GM19452 (cell line): ENCODE data around the gene TACC2.
"Not testable (repeated sequence)": the region's sequence is repeated elsewhere in the genome, so short reads cannot be mapped to it uniquely, and the experiment has no call there.

Experiments
- ATAC-seq: cut with Tn5 transposase; IDR thresholded peaks from one replicate; pipeline ENCODE4 v1.9.1; 2021; ENCODE audit not compliant: unreplicated experiment

The TACC2 gene

DNA sequence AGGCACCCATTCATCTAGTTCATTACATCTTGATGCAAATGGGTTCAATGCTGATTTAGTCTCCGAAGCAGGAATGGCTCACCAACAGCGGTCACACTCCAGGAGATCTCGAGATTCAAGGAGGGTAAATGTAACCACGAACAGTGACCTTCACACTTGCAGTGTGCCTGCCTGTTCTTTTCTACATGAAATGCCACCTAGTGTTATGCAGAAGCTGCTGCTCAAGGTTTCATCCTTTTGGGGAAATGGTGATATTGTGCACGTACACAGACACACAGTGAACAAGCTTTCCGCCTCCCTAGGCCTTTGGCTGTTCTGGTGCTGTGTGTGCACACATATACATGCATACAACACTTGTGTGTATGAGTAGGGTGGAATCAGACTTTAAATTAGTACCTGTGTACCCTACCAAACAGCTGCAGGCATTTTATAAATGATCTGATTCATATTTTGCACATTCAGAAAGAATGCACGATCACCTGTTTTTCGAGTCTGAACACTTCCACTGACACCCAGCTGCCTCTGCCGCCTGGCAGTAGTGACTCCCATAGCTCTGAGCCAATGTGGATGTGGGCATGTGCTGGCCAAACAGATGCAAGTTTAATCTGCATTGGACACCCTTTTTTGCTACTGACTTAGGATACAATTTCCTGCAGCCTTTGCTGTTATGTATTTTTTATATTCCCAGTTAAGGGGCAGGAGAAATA, 100.5 kb downstream of the TACC2 start:
- no peak for ATAC-seq

DNA sequence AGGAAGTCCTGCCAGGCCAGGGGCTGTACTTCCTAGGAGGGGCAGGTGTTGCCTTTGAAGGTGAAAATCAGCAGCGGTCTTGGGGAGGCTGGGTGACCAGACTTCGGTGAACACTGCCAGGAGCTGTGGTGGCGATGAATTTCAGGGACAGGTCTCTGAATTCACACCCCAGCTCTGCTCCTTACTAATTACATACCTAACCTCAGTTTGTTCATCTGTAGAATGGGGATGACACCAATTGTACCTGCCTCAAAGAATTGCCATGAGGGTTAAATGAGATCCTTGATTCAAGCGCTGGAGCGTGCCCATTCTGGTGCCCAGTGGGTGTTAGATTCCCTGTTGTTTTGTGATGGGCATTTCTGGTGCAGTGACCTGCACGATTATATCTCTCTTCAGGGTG, 102.8 kb downstream of the TACC2 start:
- no peak for ATAC-seq

DNA sequence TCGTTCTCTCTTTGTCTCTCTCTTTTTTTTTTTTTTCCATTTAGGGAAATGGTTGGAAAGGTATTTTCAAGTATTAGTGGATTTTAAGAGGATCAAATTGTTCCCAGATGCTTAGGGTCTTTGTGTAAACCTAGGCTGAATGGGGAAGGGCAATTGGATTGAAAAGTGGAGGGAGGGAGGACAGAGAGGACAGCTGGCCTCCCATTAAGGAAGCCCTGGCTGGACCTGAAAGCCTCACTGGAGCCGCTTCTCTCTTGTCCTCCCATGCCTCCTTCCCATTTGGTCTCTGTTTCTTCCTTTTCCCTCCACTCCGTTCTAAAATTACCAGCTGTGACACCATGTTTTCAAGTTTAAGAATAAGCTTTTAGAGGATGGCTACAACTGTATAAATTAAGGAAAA, 104.1 kb downstream of the TACC2 start:
- ATAC-seq, result no peak

DNA sequence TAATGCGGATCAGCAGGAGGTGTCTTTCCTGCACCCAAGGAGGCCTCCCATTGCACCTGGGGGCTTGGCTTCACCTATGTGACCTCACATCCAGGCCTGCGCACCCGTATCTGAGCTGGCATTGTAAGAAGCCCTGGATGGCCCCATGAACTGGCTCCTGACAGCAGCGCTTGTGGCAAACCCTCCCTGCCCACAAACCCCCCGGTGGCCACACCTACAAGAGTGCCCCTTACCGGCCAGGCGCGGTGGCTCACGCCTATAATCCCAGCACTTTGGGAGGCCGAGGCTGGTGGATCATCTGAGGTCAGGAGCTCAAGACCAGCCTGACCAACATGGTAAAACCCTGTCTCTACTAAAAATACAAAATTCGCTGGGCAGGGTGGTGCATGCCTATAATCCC, 107.2 kb downstream of the TACC2 start:
- ATAC-seq, result not testable (repeated sequence)

DNA sequence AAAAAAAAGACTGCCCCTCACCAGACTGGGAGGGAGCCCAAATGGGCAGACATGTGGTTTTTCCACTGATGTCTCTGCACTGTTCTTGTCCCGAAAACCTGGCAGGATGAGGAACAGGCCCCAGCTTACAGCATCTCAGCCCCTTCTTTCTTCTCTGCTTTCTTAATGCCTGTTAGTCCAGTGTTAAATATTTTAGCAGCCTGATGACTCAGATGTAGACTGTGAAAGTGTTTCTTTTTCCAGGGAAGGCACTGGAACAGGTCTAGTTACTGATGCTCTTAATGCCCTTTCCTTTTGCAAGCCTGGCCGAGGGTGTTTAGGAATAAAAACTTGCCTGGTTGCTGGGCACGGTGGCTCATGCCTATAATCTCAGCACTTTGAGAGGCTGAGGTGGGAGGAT, 107.7 kb downstream of the TACC2 start:
- no peak for ATAC-seq

DNA sequence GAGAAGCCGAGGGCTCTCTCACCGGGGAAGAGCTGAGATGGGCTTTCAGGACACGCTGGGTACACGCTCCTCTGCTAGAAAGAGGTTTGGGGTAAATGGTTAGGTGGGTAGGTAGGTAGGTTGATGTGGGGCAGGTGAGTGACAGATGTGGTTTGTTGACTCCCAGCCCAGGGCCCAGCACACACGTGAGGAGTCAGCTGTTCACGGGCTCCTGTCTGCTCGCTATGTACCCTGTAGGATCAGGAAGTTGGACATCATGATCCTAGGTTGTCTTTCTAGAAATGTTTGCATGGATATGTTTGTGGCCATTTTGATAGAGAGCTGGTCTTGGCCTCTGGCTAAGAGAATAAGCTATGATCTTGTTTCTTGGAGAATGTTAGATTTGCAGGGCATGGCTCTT, 109.0 kb downstream of the TACC2 start:
- ATAC-seq, result no peak

DNA sequence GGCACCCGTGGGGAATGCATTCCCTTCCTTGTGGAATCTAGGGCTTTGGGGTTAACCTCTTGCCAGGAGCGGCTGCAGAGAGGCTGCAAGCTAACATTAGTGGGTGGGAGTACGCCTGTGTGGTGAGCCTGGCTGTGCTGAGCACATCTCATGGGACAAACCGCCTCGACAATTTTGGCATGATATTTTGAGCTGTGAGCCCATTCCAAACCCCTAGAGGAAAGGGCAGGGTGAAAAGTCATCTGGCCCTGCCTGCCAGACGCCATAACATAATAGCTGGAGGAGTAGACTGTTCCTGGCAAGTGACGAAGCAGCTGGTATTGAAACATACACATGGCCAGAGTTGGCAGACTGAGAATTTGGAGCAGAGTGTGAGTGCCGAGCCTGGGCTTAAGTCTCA, 110.0 kb downstream of the TACC2 start:
- no peak for ATAC-seq

DNA sequence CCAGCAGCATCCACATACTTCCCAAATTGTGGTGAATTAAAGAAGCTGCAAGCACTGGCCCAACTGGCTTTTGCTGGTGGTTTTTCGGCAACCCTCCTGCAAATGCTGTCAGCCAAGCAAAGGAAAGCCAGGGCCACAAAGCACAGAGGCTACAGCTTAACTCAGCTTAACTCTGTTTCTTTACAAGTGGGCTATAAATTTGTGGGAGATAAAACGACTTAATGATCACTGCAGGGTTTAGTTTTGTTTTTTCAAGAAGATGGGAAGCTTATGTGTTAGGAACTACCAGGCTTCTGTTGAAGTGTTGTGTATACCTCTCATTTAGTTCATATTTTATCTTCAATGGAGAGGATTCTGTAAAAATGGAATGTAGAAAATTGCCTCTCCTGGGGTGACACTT, 110.6 kb downstream of the TACC2 start:
- no peak for ATAC-seq

DNA sequence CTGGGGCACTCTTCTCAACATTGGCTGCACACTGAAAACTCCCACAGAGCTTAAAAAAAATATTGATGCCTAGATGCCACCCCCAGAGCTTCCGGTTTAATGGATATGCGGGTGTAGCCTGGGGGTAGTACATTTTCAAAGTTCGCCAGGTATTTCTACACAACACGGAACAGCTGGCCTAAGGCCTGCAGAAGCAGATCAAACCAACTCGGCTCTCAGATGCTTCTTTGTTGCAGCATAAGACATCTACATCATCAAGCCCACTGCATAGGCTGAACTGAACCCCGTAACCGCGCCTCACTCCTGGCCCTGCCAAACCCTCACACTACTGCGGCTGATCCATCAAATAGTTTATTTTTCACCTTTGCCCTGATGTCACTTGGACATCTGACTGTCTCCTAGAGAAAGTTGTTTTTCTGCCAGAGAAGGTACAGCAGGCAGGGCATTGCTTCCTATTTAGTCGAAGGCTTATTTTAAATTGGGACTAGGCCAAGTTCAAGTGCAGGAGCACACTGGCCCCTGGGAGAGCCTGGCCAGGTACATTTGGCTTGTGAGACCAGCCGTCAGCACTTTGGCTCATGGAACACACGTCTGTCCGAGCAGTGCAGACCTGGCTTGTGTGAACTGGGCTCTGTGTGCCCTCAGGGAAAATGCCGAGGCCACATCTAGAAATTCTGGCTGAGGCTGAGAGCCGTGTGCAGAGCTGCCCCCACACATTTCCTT, 113.3 kb downstream of the TACC2 start:
- no peak for ATAC-seq

DNA sequence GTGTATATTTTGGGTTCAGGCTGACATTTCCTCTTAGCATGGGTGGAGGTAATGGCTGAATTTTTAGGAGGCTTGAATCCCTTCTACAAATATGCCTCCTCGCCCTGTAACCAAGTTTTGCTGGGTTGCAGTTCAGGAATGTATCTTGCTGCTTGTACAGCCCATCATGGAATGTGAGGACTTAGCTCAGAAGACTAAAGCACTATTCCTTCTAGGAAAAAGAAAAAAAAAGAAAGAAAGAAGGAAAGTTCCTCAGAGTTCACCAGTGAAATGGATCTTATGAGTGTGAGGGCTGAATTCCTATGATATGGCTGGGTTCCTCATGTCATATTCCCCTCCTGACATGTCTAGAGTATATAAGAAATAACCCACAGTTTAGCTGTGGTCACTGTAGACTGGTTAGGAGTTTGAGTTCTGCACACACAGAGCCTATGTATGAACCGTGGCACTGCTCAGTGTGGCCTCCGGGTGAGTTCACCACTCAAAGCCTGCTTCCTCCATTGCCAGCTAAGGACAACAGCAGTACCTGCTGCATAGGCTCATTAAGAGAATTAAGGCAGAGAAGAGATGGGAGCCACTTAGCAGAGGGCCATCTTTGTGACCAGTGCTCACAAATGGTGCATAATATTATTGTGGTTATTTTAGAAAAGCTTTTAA, 114.0 kb downstream of the TACC2 start:
- no peak for ATAC-seq

DNA sequence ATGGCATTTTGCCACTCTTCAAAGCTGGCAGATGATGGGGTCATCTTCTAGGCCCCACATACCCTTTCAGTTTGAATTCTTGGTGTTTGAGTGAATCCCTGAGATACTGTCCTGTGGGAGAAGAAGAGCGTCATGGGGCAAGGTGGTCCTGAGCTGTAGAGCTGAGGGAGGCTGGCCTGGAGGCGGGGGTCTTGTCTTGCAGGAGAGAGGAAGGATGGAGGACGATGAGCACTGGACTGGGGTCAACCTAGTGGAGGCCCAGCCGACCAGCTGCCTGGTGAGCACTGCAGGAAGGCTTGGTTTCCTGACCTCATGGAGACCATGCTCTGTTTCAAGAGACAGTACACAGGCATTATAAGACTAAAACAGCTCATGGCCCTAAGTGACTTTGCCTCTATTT, 114.6 kb downstream of the TACC2 start:
- ATAC-seq, result no peak

DNA sequence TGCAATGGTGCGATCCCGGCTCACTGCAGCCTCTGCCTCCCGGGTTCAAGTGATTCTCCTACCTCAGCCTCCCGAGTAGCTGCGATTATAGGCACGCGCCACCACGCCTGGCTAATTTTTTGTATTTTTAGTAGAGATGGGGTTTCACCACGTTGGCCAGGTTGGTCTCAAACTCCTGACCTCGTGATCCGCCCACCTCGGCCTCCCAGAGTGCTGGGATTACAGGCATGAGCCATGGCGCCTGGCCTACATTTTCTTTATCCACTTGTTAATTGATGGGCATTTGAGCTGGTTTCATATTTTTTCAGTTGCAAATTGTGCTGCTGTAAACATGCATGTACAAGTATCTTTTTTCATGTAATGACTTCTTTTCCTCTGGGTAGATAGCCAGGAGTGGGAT, 119.8 kb downstream of the TACC2 start:
- not testable (repeated sequence) for ATAC-seq

DNA sequence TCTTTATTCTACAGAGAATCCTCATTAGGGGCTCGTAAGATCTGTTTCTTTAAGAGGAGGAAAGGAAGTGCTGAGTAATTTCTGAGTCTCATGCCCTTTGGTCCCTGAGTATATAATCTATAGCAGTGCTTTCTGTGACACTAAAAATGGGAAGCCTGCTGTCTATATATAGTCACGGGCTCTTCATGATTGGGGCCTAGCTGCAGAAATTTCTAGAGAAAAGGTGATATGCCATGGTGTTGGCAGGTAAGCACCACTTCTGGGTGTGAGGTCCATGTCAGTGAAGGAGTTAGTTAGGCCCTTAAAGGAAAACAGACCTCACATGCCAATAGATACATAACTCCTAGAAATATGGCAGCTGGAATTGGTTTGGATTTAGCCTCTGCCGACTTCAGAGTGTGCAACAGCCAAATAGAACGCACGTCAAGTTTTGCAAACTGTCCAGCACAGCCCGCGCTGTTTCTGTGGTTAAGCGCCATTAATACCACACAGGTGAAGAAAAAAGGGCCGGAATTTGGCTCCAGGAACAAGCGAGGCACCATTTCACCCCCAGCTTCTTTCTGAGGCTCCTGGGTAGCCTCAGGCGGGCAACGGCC, 123.2 kb downstream of the TACC2 start:
- no peak for ATAC-seq

DNA sequence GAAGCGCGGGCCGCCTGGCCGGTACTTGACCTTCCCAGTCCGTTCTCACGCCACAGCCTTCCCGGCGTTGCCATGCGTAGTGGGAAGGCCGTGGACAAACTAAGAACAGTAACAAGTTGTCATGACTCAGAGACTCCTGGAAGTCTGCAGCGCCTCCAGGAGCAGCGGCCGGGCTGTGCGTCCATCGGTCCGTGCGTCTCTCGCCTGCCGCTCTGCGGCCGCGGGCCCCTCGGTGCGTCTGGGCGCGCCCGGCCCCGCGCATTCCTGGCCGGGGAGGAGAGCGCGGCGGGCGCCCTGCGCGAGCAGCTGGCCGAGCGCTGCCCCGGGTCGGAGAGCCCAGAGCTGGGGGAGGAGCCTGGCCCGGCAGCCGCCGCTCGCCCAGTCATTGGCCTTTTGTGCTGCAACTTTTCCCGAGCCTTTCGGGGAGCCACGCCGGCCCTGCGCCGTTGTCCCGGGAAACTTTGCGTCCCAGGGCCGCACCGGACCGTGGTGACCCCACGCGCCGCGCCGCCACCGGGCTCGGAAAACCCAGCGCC, 123.7 kb downstream of the TACC2 start:
- ATAC-seq, result no peak

DNA sequence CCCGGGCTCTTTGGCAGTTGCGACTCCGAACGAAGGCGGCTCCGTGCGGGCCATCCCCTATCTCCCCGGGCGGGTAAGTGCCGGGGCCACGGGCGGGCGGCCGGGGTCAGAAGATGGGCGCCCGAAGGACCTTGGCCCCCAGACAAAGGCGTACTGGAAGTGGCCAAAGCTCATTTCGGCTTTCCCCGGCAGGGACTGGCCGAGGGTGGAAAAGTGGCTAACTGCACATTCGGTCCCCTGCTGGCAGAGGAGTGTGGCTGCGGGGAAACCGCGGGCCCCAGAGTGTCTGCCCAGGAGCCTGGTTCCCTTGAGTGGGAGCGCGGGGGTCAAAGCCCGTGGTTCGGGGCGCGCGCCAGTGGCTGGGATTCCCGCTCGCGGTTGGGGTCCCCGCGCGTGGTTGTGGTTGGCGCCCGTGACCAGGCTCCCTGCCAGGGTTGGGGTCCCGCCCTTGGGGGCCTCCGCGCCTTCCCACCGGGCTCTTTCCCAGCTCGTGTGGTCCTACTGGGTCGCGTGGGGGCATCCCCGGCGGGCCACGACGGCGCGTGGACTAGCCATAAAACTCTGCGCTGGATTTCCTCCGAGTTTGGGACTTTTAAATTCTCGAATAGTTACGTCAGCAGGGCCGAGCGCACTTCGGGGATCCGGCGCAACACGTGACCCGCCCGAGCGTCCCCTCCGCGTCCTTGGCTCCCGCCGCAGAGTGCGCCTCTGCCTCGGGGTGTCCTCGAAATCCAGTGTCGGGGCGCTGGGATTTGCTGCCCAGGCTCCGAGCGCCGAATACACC, 124.4 kb downstream of the TACC2 start:
- no peak for ATAC-seq

DNA sequence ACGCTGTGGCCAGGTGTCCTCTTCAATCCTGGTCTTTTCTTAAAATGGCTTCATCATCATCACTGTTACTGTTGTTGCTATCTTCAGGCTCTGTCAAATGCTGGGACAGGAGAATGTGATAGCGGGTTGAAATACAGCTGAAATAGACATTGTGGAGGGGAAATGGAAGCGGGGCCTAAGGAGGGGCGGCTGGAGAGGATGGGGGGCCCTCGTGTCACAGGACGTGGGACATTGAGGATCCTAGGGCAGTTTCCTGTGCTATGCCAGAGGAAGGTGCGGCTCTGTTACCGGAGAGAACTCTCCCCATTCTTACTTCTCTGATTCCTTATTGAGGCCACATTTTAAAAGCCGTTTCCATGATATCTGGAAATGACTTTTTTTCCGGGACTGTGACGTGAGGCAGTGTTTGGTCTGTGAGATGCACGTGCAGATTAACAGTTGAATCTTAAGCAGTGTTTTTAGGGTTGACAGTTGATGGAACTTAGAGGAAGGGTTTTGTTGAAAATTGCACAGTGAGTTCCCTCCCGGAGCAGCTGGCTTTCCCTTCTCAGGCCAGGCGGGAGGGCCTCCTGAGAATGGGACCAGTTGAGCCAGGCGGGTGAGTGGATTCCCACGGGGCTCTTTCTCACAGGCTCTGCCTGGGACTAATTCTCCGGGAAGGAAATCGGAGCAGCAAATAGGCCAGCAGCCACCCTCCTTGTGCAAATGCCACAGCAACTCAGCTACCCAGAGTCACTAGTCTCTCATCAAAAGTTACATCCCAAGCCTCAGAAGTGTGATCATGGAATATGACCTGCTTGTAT, 125.2 kb downstream of the TACC2 start:
- no peak for ATAC-seq

DNA sequence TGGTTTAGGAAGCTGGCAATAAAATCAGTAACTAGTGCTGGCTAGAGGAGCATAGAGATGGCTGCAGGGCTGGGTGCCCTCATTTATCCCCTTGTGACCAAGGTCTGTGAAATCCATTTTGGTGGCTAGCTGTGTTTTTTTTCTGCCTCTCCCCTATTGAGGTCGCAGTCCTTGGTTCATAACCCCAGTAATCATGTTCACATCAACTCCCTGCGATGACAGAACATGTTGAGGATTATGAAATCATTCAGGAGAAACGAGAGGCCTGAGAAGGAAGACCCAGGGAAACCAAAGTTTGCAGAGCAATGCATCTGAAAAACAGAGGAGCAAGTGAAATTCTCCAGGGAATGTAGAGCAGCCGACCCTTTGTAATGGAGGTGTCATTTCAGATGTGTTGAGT, 126.9 kb downstream of the TACC2 start:
- no peak for ATAC-seq

DNA sequence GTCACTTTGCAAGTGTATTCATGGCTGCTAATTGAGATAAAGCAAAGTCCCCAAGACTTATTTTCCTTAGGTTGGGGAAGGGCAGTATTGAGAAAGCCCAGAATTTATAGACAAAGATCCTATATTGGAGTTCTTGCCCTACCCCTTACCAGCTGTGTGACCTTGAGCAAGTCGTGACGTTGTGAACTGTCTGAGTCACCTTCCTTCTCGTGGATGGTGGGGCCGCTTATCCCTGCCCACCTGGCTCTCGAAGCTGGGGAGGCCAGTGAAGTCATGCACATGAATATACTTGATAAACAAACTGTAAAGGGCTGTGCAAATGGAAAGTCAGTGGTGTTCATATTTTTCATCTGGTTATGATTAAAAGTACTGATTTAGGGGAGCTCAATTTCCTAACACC, 127.4 kb downstream of the TACC2 start:
- ATAC-seq, result no peak

DNA sequence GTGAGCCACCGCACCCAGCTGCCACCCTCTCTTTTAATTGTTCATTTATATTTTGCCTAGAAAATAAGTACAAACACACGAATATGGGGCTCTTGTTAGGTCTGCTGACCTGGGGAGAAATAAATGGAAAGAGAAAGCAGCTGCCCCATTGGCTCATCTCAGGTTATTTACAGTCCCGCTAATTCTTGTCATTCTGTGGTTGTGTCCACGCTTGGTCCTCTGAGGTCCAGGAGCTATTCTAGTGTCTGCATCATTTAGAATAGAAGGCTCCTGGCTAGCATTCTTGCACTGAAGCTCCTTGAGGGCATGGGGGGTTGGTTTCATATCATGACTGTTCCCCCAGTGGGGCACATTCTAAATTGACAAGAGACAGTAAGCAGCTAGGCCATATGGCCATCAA, 128.5 kb downstream of the TACC2 start:
- ATAC-seq, result no peak
